GM12878 (cell line): Measurements from ENCODE around the gene LRP5. TPM values are rescaled to one million over a fixed set of nuclear protein-coding genes. Genes with fewer than 3 reads are reported as not detected.

ENCODE experiments used
- CHD1 ChIP-seq: IDR thresholded peaks from 2 replicates; pipeline ENCODE4 v1.6.1; 2012; ENCODE audit warnings: low read depth, low read length, improper control_type of control experiment
- CREB1 ChIP-seq: IDR thresholded peaks from 2 replicates; pipeline ENCODE4 v1.6.1; 2012; ENCODE audit warnings: low read depth, mild to moderate bottlenecking, inconsistent platforms
- EP300 ChIP-seq, 2 experiments: fragments of 150-350 bp in 1 of 2; IDR thresholded peaks; 2 replicates each; pipeline ENCODE4 v1.6.1; 2011 to 2012; ENCODE audit warnings: low read depth in 2 of 2, low read length in 2 of 2, borderline replicate concordance in 1 of 2, improper control_type of control experiment in 1 of 2, inconsistent platforms in 1 of 2; ENCODE audit not compliant: control insufficient read depth in 1 of 2
- ESRRA ChIP-seq: IDR thresholded peaks from 2 replicates; pipeline ENCODE4 v1.6.1; 2012; ENCODE audit warnings: mild to moderate bottlenecking, low read length, improper control_type of control experiment
- ETV6 ChIP-seq, 2 experiments: fragments of 450-650 bp in 1 of 2; IDR thresholded peaks in 1 of 2; conservative IDR thresholded peaks in 1 of 2; 2 replicates each; pipeline ENCODE4 v1.6.1; 2014; ENCODE audit warnings: antibody characterized with exemption in 1 of 2, borderline replicate concordance in 1 of 2, low read depth in 1 of 2, mild to moderate bottlenecking in 1 of 2, moderate library complexity in 1 of 2
- GABPA ChIP-seq: IDR thresholded peaks from 2 replicates; pipeline ENCODE4 v1.6.1; 2014; ENCODE audit warnings: antibody characterized with exemption, low read depth, mild to moderate bottlenecking, inconsistent platforms
- GATAD2B ChIP-seq: fragments of 450-650 bp; conservative IDR thresholded peaks from 2 replicates; pipeline ENCODE4 v1.6.1; 2017; ENCODE audit warnings: low read depth, mild to moderate bottlenecking, moderate library complexity
- KAT2A ChIP-seq: conservative IDR thresholded peaks from 2 replicates; pipeline ENCODE4 v1.6.1; 2011; ENCODE audit warnings: low read depth, low read length; ENCODE audit not compliant: control insufficient read depth
- MTA2 ChIP-seq: fragments of 450-650 bp; IDR thresholded peaks from 2 replicates; pipeline ENCODE4 v1.6.1; 2016; ENCODE audit warnings: low read depth, mild to moderate bottlenecking, moderate library complexity
- NFIC ChIP-seq: IDR thresholded peaks from 2 replicates; pipeline ENCODE4 v1.6.1; 2012; ENCODE audit warnings: low read depth, mild to moderate bottlenecking, inconsistent platforms, low read length, moderate library complexity
- PML ChIP-seq: IDR thresholded peaks from 2 replicates; pipeline ENCODE4 v1.6.1; 2012; ENCODE audit warnings: low read length, inconsistent platforms
- POLR2AphosphoS5 ChIP-seq: IDR thresholded peaks from 2 replicates; pipeline ENCODE4 v1.6.1; 2011; ENCODE audit warnings: mild to moderate bottlenecking, low read length, inconsistent platforms
- RUNX3 ChIP-seq: IDR thresholded peaks from 2 replicates; pipeline ENCODE4 v1.6.1; 2012; ENCODE audit warnings: low read length, inconsistent platforms
- SMAD1 ChIP-seq: fragments of 450-650 bp; IDR thresholded peaks from 2 replicates; pipeline ENCODE4 v1.6.1; 2018; ENCODE audit warnings: mild to moderate bottlenecking, low read depth; ENCODE audit not compliant: partially characterized antibody
- SMARCA5 ChIP-seq: fragments of 450-650 bp; IDR thresholded peaks from 2 replicates; pipeline ENCODE4 v1.6.1; 2017; ENCODE audit warnings: mild to moderate bottlenecking
- SRF ChIP-seq, 2 experiments: IDR thresholded peaks; 2 replicates each; pipeline ENCODE4 v1.6.1; 2011; ENCODE audit warnings: low read depth in 2 of 2, low read length in 2 of 2, mild to moderate bottlenecking in 1 of 2, moderate library complexity in 1 of 2
- TARDBP ChIP-seq: IDR thresholded peaks from 2 replicates; pipeline ENCODE4 v1.6.1; 2016; ENCODE audit warnings: borderline replicate concordance
- TCF3 ChIP-seq: IDR thresholded peaks from 2 replicates; pipeline ENCODE4 v1.6.1; 2012; ENCODE audit warnings: low read depth, mild to moderate bottlenecking, low read length, borderline replicate concordance; ENCODE audit not compliant: insufficient read depth
- YBX1 ChIP-seq: fragments of 450-650 bp; IDR thresholded peaks from 2 replicates; pipeline ENCODE4 v1.6.1; 2016; ENCODE audit warnings: antibody characterized with exemption
- ZNF207 ChIP-seq: fragments of 450-650 bp; IDR thresholded peaks from 2 replicates; pipeline ENCODE4 v1.6.1; 2014; ENCODE audit warnings: antibody characterized with exemption, mild to moderate bottlenecking, borderline replicate concordance
- ZNF24 ChIP-seq: fragments of 450-650 bp; IDR thresholded peaks from 2 replicates; pipeline ENCODE4 v1.6.1; 2017; ENCODE audit warnings: antibody characterized with exemption, mild to moderate bottlenecking
- ZNF274 ChIP-seq: IDR thresholded peaks from one replicate; pipeline ENCODE4 v1.8.0; 2011; ENCODE audit not compliant: insufficient read length, insufficient read depth
- polyA plus RNA-seq, 11 experiments: library from polyadenylated mRNA; depleted of rRNA in 4 of 11; unstranded in 6 of 11; stranded (reverse) in 5 of 11; fragments of >200 nt; fragmentation: Nextera tagmentation in 4 of 11; fragmentation: Illumina TruSeq in 1 of 11; extraction: Ambion mirVana in 4 of 11; extraction: Trizol in 1 of 11; gene quantifications; 1 replicate in 1 of 11; 2 replicates in 10 of 11; pipeline versions ENCODE4 v1.2.1 to v1.2.3, GENCODE V29; 2011 to 2016; ENCODE audit warnings: inconsistent platforms in 2 of 11, missing spikeins in 2 of 11, low read depth in 1 of 11
- total RNA-seq, 4 experiments: library from RNA; depleted of rRNA in 3 of 4; stranded (reverse); fragments of >200 nt in 3 of 4; fragmentation: Illumina TruSeq in 1 of 4; extraction: Trizol in 1 of 4; gene quantifications; 2 replicates each; pipeline versions ENCODE4 v1.2.1 to v1.2.3, GENCODE V29; 2013 to 2021
- TF ChIP-seq, protein P1 (sequence below): fragments of 450-650 bp; IDR thresholded peaks from 2 replicates; pipeline ENCODE4 v1.6.1; 2016; ENCODE audit warnings: mild to moderate bottlenecking

LRP5 gene
- total and polyA plus RNA-seq, 10 of the 15 experiments (the other 5 are each of a cell fraction or from before 2014, with no cell fraction given), result 0.37 to 34.0 (median 6.6) TPM

GRCh38 chr11:68297812-68298658, 14.4 kb upstream of the LRP5 start (continued):
- no peak for TF ChIP-seq POLR2AphosphoS5
- TF ChIP-seq EP300 (IDR thresholded peaks at IDR 0.05; ENCODE audit: borderline replicate concordance in 1 of 2, control insufficient read depth in 1 of 2, low read depth in 2 of 2, low read length in 2 of 2), result no peak
- no peak for TF ChIP-seq CREB1
- TF ChIP-seq MTA2, result no peak
- no peak for TF ChIP-seq CHD1
- TF ChIP-seq PML, result no peak
- TF ChIP-seq ZNF274, result no peak
- TF ChIP-seq SMARCA5, result peak; percentile 76
- no peak for TF ChIP-seq KAT2A
- 0 out of 2 replicates have a peak, but pooled peaks have one; percentile 31 for TF ChIP-seq ZNF207
- TF ChIP-seq TCF3, result no peak
- TF ChIP-seq SMAD1, result no peak
- no peak for TF ChIP-seq ETV6 (conservative IDR thresholded peaks at IDR 0.05 in 1 of 2, IDR thresholded peaks at IDR 0.05 in 1 of 2; ENCODE audit: borderline replicate concordance in 1 of 2, low read depth in 1 of 2)
- TF ChIP-seq ESRRA, result 0 out of 2 replicates have a peak, but pooled peaks have one; percentile 31
- peak; percentile 84 for TF ChIP-seq RUNX3
- TF ChIP-seq SRF (IDR thresholded peaks at IDR 0.05; ENCODE audit: low read depth in 2 of 2, low read length in 2 of 2), result no peak
- no peak for TF ChIP-seq NFIC
- TF ChIP-seq ZNF24, result no peak
- TF ChIP-seq GABPA, result no peak
- TF ChIP-seq, protein P1, sequence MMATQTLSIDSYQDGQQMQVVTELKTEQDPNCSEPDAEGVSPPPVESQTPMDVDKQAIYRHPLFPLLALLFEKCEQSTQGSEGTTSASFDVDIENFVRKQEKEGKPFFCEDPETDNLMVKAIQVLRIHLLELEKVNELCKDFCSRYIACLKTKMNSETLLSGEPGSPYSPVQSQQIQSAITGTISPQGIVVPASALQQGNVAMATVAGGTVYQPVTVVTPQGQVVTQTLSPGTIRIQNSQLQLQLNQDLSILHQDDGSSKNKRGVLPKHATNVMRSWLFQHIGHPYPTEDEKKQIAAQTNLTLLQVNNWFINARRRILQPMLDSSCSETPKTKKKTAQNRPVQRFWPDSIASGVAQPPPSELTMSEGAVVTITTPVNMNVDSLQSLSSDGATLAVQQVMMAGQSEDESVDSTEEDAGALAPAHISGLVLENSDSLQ, result no peak
- 0 out of 2 replicates have a peak, but pooled peaks have one; percentile 27 for TF ChIP-seq GATAD2B
- TF ChIP-seq TARDBP, result no peak
- no peak for TF ChIP-seq YBX1
